Right atrium auricular region (tissue), 2 donors: ENCODE results near the gene FAM120A. TPM values are rescaled to one million over a fixed set of nuclear protein-coding genes. Genes with fewer than 3 reads are reported as not detected.
A peak's percentile ranks its signal among the peaks of the same experiment; 100 is the strongest.

Source experiments
- DNase-seq: peaks from one replicate; pipeline ENCODE4 v3.0.0-alpha.2; 2019; ENCODE audit warnings: low spot score
- H3K27ac ChIP-seq, 2 donors: fragments of 200-600 bp; sonication (generic); 1 replicate in 1 of 2; 2 replicates in 1 of 2; pipeline ENCODE4 v1.5.1; 2016 to 2019
- H3K27me3 ChIP-seq, 2 donors: fragments of 200-600 bp; sonication (generic); one replicate each; pipeline versions ENCODE4 v1.5.1 to v1.6.0; 2017 to 2019
- H3K36me3 ChIP-seq: fragments of 200-600 bp; sonication (generic); one replicate; pipeline ENCODE4 v1.5.1; 2016
- H3K4me1 ChIP-seq, 2 donors: fragments of 200-600 bp; sonication (generic); one replicate each; pipeline versions ENCODE4 v1.5.1 to v1.6.0; 2017 to 2019
- H3K4me3 ChIP-seq, 2 donors: fragments of 200-600 bp; sonication (generic); 1 replicate in 1 of 2; 2 replicates in 1 of 2; pipeline ENCODE4 v1.5.1; 2017 to 2019; ENCODE audit warnings: mild to moderate bottlenecking in 1 of 2, moderate library complexity in 1 of 2
- H3K9me3 ChIP-seq, 2 donors: fragments of 200-600 bp; sonication (generic); one replicate each; pipeline ENCODE4 v1.5.1; 2019
- total RNA-seq, 2 donors: library from RNA; depleted of rRNA; stranded (reverse); fragments of >200 nt; gene quantifications; one replicate each; pipeline ENCODE4 v1.1.0, GENCODE V29; 2016
- TF ChIP-seq, protein P1 (sequence below), 2 donors: fragments of 200-600 bp; sonication (generic); IDR thresholded peaks; one replicate each; pipeline ENCODE4 v1.5.1; 2019; ENCODE audit warnings: antibody characterized with exemption in 2 of 2

Gene FAM120A
- total RNA-seq, 2 donors from 2014 or later, result 79.1 to 88.7 TPM

GRCh38 chr9:93574091-93574899 lies 122.8 kb downstream of the FAM120A start:
- peak; percentile 48 for DNase-seq
- TF ChIP-seq, protein P1, sequence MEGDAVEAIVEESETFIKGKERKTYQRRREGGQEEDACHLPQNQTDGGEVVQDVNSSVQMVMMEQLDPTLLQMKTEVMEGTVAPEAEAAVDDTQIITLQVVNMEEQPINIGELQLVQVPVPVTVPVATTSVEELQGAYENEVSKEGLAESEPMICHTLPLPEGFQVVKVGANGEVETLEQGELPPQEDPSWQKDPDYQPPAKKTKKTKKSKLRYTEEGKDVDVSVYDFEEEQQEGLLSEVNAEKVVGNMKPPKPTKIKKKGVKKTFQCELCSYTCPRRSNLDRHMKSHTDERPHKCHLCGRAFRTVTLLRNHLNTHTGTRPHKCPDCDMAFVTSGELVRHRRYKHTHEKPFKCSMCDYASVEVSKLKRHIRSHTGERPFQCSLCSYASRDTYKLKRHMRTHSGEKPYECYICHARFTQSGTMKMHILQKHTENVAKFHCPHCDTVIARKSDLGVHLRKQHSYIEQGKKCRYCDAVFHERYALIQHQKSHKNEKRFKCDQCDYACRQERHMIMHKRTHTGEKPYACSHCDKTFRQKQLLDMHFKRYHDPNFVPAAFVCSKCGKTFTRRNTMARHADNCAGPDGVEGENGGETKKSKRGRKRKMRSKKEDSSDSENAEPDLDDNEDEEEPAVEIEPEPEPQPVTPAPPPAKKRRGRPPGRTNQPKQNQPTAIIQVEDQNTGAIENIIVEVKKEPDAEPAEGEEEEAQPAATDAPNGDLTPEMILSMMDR (IDR thresholded peaks at IDR 0.05), result no peak
- H3K27me3 ChIP-seq, result no peaks in the 10 kb centered on the region
- H3K4me3 ChIP-seq, result no peak overlapping the region
- peaks cover 0 to 31% of the 10 kb centered on the region in 2 donors for H3K4me1 ChIP-seq
- no peak overlapping the region for H3K27ac ChIP-seq
- no peaks in the 10 kb centered on the region for H3K36me3 ChIP-seq
- H3K9me3 ChIP-seq, result no peaks in the 10 kb centered on the region

DNA sequence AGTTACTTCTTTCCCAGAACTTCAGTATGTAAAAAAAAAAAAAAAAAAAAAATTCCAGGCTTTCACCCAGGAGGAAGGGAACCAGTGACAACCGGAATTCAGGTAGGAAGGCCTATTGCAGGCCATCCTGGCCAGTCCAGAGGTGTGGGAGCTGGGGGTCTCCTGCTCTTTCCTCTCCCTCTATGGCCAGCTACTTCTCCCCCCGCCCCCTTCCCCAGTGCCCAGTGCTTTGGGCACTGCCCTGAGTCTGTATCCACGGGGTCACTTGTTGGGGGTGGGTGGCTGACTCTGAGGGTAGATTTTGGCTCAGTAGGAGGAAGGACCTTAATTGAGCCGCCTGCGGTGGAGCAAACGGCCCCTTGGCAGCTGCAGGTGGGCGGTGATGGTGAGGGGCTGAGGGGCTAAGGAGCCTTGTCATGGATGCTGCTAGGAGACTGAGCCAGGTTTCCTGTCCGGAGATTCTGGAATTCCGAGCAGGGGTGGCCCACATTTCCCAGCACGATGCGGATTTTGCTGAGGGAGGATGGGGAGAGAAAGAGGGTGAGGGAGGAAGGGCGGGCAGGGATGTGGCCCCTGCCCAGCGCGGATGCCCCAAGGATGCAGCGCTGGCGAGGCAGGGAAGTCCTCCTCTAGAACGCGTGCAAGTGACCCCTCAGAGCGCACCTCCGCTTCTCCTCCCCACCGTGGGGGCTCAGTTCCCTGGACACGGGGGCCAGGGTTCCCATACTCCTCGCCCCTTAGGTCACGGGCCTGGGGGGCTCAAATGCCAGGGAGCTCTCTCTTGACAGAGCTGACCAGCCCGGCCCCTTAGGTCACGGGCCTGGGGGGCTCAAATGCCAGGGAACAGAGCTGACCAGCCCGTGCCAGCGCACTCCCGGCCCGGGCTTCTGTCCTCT lies 123.7 kb downstream of the FAM120A start:
- peaks cover 0 to 40% of the 10 kb centered on the region in 2 donors for H3K4me1 ChIP-seq

DNA sequence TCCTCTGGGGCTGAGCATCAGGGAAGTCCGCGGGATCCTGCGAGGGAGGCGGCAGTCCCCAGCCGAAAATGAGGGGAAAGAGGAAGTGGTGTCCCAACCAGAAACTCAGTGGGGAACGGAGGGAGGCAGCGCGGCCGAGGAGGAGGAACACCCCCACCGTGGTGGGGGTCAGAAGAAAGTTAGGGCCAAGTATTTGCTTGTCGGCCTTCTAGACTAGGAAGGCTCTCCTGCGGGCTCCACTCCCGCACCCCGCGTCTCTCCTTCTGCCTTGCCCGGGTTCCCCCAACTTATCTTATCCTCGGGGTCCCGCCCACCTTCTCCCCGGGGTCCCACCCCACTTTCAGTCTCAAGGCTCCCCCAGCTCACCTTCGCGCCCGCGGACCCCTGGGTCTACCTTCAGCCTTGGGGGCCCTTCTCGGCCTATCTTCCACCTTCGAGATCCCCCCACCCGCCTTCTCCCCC lies 124.3 kb downstream of the FAM120A start:
- peak; percentile 76 for DNase-seq
- Histone ChIP-seq H3K27ac (peak overlapping the region; percentile 91 to 98), H3K4me1 (peaks cover 0 to 47% of the 10 kb centered on the region in 2 donors), H3K27me3 (no peaks in the 10 kb centered on the region), H3K9me3 (no peaks in the 10 kb centered on the region), H3K36me3 (no peaks in the 10 kb centered on the region), H3K4me3 (peak overlapping the region; percentile 84 to 88)
- TF ChIP-seq, protein P1 (IDR thresholded peaks at IDR 0.05), result no peak

More for the DNA sequence above, 123.7 kb downstream of the FAM120A start:
- H3K36me3 ChIP-seq, result no peaks in the 10 kb centered on the region
- H3K27ac ChIP-seq, result peak overlapping the region; percentile 91 to 98
- no peaks in the 10 kb centered on the region for H3K27me3 ChIP-seq
- H3K9me3 ChIP-seq, result no peaks in the 10 kb centered on the region
- TF ChIP-seq, protein P1 (IDR thresholded peaks at IDR 0.05), result no peak
- H3K4me3 ChIP-seq, result peak overlapping the region; percentile 84 to 88
- peak; percentile 58 for DNase-seq

GRCh38 chr9:93576258-93577077 lies 125.0 kb downstream of the FAM120A start, which contains the start of gene PHF2:
Gene PHF2, plus strand, starts transcription at chr9:93576584. Its CDS starts 190 bp downstream, at chr9:93576774.
- no peaks in the 10 kb centered on the region for H3K9me3 ChIP-seq
- H3K36me3 ChIP-seq, result no peaks in the 10 kb centered on the region
- H3K27me3 ChIP-seq, result no peaks in the 10 kb centered on the region
- peak within 1 kb of the TSS; percentile 84 to 88 for H3K4me3 ChIP-seq
- TF ChIP-seq, protein P1 (IDR thresholded peaks at IDR 0.05), result no peak
- peaks cover 0 to 53% of the 10 kb centered on the region in 2 donors for H3K4me1 ChIP-seq
- peak; percentile 52 for DNase-seq
- H3K27ac ChIP-seq, result peak within 1 kb of the TSS; percentile 91 to 98
